ENCODE data around the gene PWWP2A.
A peak's percentile ranks its signal among the peaks of the same experiment; 100 is the strongest.
"Not testable (repeated sequence)": the region's sequence is repeated elsewhere in the genome, so short reads cannot be mapped to it uniquely, and the experiment has no call there.

Gene PWWP2A

GRCh38 chr5:160075073-160075472, 44.2 kb downstream of the PWWP2A start:
- no peak for DNase-seq

- no peak for DNase-seq
Observed at GRCh38 chr5:160071916-160072315, 47.3 kb downstream of the PWWP2A start.

- DNase-seq: no peak
Observed at GRCh38 chr5:160071516-160071915, 47.7 kb downstream of the PWWP2A start.

GRCh38 chr5:160069120-160069519, 50.1 kb downstream of the PWWP2A start:
- not testable (repeated sequence) for DNase-seq

- DNase-seq: peak; percentile 40
Observed at GRCh38 chr5:160064995-160065614, 54.1 kb downstream of the PWWP2A start.

GRCh38 chr5:160064417-160064810, 54.8 kb downstream of the PWWP2A start:
- DNase-seq: no peak

- no peak for DNase-seq
Observed at GRCh38 chr5:160061770-160062169, 57.5 kb downstream of the PWWP2A start.

GRCh38 chr5:160060001-160060400, 59.2 kb downstream of the PWWP2A start:
- DNase-seq: no peak

GRCh38 chr5:160057256-160057655, 62.0 kb downstream of the PWWP2A start:
- no peak for DNase-seq

GRCh38 chr5:160054831-160055230, 64.4 kb downstream of the PWWP2A start:
- DNase-seq: no peak

- no peak for DNase-seq
Observed at GRCh38 chr5:160054047-160054446, 65.2 kb downstream of the PWWP2A start.

GRCh38 chr5:160049099-160049498, 70.2 kb downstream of the PWWP2A start:
- DNase-seq: no peak

GRCh38 chr5:160048131-160048530, 71.1 kb downstream of the PWWP2A start:
- DNase-seq: no peak

GRCh38 chr5:160047423-160047822, 71.8 kb downstream of the PWWP2A start:
- DNase-seq: no peak

GRCh38 chr5:160044967-160045366, 74.3 kb downstream of the PWWP2A start:
- DNase-seq: no peak

GRCh38 chr5:160044391-160044804, 74.9 kb downstream of the PWWP2A start:
- DNase-seq: no peak

GRCh38 chr5:160042671-160043070, 76.6 kb downstream of the PWWP2A start:
- no peak for DNase-seq
